SH-SY5Y (cell line): ENCODE measurements around the gene IPO9.
A peak's percentile ranks its signal among the peaks of the same experiment; 100 is the strongest.

ENCODE experiments used
- GATA2 ChIP-seq: IDR thresholded peaks from 2 replicates; pipeline ENCODE4 v1.6.1; 2011; ENCODE audit warnings: mild to moderate bottlenecking, low read depth, low read length
- GATA3 ChIP-seq: IDR thresholded peaks from 2 replicates; pipeline ENCODE4 v1.6.1; 2011; ENCODE audit warnings: low read depth, mild to moderate bottlenecking, low read length, moderate library complexity

The IPO9 gene

DNA sequence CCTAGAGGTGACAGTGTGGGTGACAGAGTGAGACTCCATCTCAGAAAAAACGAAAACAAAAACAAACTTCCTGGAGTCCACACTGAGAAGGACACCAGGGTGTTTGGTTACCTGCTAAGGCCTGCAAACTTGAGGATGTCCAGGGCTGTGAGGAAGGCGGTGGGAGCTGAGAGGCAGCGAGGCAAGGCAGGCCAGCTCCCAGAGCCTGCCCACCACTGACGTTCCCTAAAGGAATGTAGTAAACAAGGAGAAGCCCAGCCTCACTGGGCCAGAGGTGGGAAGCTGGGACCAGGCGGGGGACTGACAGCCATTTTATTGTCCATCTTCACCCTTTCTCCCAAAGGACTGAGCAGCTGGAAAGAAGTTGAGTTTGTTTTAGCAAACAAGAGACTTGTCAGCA is 83.9 kb downstream of the IPO9 start:
- TF ChIP-seq GATA3 (no peak), GATA2 (no peak)

DNA sequence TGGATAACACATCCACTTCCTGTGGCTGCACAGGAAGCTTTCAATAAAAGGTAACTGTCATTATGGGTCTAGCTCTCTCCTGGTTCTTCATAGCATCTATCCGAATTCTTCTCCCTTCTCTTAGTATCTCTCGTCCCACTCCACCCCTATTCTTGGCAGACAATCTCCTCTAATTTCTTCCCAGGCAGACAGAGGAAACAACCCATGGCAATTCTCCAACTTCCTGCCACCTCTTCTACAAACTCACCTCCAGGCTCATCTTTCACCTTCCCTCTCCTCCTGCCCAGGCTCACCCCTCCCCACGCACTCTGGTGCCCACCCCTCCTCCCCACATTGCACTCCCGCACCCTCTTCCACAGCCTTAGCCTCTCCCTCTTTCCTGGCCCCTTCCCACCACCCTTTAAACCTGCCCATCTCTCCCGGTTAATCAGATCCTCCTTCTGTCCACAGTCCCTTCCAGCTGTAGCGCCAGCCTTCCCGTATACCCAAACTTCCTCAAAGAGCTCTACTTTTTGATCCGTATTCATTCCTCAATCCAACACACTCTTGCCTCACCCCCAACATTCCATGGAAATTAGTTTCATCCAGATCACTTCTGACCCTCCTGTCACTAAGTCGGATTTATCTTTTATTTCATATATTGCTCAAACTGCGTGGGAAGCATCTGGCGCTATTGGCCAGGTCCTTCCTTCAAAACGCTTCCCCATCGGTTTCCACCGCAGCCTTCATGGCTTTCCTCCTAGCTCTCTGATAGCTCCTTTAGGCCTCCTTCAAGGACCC is 85.7 kb downstream of the IPO9 start:
- no peak for TF ChIP-seq GATA2
- TF ChIP-seq GATA3 = no peak

DNA sequence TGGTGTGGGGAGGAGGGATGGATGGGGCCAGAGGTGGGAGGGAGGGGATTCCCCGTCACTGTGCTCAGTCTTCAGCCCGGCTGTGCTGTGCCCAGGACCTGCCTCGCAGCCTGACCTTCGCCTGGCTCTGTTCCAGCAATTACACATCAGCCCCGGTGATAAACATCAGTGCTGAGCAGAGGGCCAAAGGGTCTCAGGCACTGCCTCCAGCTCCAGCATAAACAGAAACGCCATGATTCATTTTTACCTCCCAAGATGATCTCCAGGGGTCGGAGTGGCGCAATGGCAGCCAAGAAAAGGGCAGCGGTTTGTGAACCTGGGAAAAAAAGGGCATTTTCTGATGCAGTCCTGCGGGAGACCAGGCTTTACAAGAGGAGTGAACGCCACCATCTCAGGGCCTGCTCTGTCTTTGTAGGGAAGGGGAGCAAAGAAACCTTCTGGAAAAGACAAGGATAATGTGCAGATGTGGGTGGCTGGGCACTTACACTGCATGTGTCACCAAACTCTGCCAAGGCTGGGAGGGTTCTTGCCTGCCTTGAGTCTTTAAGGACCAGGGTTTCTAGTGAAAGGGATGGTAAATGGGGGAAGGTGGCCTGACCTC is 87.8 kb downstream of the IPO9 start:
- no peak for TF ChIP-seq GATA3
- peak; percentile 99 for TF ChIP-seq GATA2

GRCh38 chr1:201917362-201918033 is 88.5 kb downstream of the IPO9 start:
- TF ChIP-seq GATA2 (no peak), GATA3 (no peak)

DNA sequence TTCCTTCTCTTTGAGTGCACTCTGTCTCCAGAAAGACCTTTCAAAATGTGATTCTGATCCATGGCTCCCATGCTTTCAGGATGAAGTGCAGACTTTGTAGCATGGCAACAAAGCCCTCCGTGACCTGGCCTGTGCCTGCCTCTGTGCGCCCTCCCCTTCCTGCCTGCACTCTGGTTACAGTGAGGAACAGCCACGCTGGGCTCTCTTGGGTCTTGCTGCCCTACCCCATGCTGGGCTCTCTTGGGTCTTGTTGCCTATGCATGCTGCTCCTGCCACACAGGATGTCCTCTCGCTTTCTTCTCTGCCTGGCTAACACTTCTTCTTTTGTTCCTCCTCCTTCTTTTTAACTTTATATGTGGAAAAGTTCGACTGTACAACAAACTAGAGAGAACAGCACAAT is 89.4 kb downstream of the IPO9 start:
- TF ChIP-seq GATA3 = no peak
- TF ChIP-seq GATA2 = no peak

- TF ChIP-seq GATA2 = no peak
- no peak for TF ChIP-seq GATA3
These were observed 93.1 kb downstream of the IPO9 start for GRCh38 chr1:201921952-201922558.

- no peak for TF ChIP-seq GATA2
These were observed 96.3 kb downstream of the IPO9 start for GRCh38 chr1:201925301-201925567.

DNA sequence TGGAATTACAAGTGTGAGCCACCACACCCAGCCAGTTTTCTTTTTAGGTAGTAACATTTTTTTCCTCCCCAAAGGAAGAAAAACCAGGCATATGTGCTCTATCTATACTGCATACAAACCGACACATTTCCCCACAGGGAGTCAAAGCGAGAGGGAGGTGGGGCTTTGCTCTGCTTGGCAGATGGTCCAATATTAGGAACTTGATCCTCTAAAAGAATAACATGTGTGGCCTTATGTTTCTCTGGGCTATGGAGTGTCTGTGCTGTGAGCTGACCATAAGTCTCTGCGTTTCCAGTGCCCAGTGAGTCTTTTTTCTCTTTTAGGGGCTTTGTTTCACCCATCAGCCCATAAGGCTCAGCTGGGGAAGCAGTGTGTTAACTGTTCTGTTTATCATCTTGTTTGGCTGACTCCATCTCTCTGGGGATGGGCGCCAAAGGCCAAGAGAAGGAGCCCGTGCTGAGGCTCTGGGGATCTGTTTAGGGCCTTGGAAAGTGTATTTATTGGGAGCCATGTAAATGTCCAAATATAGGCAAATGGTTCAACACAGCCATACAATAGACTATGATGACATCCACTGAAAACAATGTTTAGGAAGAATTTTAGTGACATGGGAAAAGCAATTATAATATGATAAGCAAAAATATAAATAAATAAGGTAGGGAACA is 97.2 kb downstream of the IPO9 start:
- TF ChIP-seq GATA2 (no peak), GATA3 (no peak)

GRCh38 chr1:201928266-201928665 is 99.3 kb downstream of the IPO9 start:
- TF ChIP-seq GATA3 (no peak), GATA2 (no peak)

GRCh38 chr1:201930137-201930536 is 101.2 kb downstream of the IPO9 start:
- TF ChIP-seq GATA2 = no peak
- no peak for TF ChIP-seq GATA3

DNA sequence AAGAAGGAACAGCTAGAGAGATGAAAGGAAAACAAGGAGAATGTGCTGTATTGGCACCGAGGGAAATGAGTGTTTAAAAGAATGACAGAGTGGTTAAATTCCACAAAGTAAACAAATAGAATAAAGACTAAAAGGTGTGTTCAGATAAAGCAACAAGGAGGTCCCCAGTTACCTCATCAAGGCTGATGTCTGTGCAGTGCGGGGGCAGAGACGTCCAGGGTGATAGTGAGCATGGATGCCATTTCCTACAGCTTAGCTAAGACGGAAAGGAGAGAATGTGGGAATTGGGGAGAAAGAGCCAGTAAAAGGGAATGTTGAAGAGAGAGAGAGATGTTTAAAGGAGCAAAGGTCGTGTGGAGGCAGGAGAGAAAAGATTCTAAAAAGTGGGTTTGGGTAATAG is 101.8 kb downstream of the IPO9 start:
- no peak for TF ChIP-seq GATA3
- no peak for TF ChIP-seq GATA2
